Measurements from ENCODE around the gene ADORA3.
"Not testable (repeated sequence)": the region's sequence is repeated elsewhere in the genome, so short reads cannot be mapped to it uniquely, and the experiment has no call there.

DNA sequence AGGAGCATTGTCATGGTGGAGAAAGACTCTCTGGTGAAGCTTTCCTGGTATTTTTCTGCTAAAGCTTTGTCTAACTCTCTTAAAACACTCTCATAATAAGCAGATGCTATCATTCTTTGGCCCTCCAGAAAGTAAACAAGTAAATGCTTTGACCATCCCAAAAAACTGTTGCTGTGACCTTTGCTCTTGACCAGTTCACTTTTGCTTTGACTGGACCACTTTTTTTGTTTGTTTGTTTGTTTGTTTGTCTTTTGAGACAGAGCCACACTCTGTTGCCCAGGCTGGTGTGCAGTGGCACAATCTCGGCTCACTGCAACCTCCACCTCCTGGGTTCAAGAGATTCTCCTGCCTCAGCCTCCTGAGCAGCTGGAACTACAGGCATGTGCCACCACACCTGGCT, 44.4 kb upstream of the ADORA3 start:
- TF ChIP-seq POLR2AphosphoS5 (IDR thresholded peaks at IDR 0.05; ENCODE audit: low read depth, low read length); TAF1 (IDR thresholded peaks at IDR 0.05; ENCODE audit: low read depth, low read length); POLR2A (IDR thresholded peaks at IDR 0.05; ENCODE audit: low read depth, low read length); POU2F2 (IDR thresholded peaks at IDR 0.05; ENCODE audit: low read depth, low read length); SPI1 (IDR thresholded peaks at IDR 0.05; ENCODE audit: low read depth, low read length); PAX5 (IDR thresholded peaks at IDR 0.05; ENCODE audit: insufficient read depth, low read length, severe bottlenecking): not testable (repeated sequence)

Measured in GM12891 (cell line).